GM19193 (cell line): ENCODE measurements around the gene TRUB2.

Experiments used
- POLR2A ChIP-seq: IDR thresholded peaks from 4 replicates; pipeline ENCODE4 v1.6.1; 2011; ENCODE audit not compliant: insufficient read depth, insufficient read length; ENCODE audit errors: extremely low read depth

Gene TRUB2

GRCh38 chr9:128259156-128259555 is 63.1 kb downstream of the TRUB2 start:
- TF ChIP-seq POLR2A = no peak

- TF ChIP-seq POLR2A = no peak
Measured at GRCh38 chr9:128258326-128258725, 63.9 kb downstream of the TRUB2 start.

GRCh38 chr9:128257907-128258306 is 64.3 kb downstream of the TRUB2 start:
- TF ChIP-seq POLR2A = no peak

GRCh38 chr9:128257086-128257825 is 65.0 kb downstream of the TRUB2 start:
- TF ChIP-seq POLR2A = no peak
